Transverse colon (tissue), 4 donors: Measurements from ENCODE around the gene MRPL27. TPM values are rescaled to one million over a fixed set of nuclear protein-coding genes. Genes with fewer than 3 reads are reported as not detected.

Experiments used
- DNase-seq: peaks from one replicate; pipeline ENCODE4 v3.0.0-alpha.2; 2019
- H3K27ac ChIP-seq, 4 donors: fragments of 200-600 bp; sonication (generic); 2 replicates each; pipeline ENCODE4 v1.5.1; 2016 to 2018; ENCODE audit warnings: inconsistent platforms in 4 of 4
- H3K27me3 ChIP-seq: fragments of 200-600 bp; sonication (generic); 2 replicates; pipeline ENCODE4 v1.5.1; 2017; ENCODE audit warnings: inconsistent platforms
- H3K36me3 ChIP-seq, 4 donors: fragments of 200-600 bp; sonication (generic); 2 replicates each; pipeline ENCODE4 v1.5.1; 2017 to 2019; ENCODE audit warnings: inconsistent platforms in 4 of 4
- H3K4me1 ChIP-seq, 4 donors: fragments of 200-600 bp; sonication (generic); 2 replicates each; pipeline ENCODE4 v1.5.1; 2017 to 2020; ENCODE audit warnings: inconsistent platforms in 4 of 4
- H3K4me3 ChIP-seq, 4 donors: fragments of 200-600 bp; sonication (generic); 1 replicate in 1 of 4; 2 replicates in 3 of 4; pipeline versions ENCODE4 v1.5.1 to v1.6.1; 2017 to 2019; ENCODE audit warnings: inconsistent platforms in 4 of 4
- H3K9me3 ChIP-seq, 2 donors: fragments of 200-600 bp; sonication (generic); 2 replicates each; pipeline ENCODE4 v1.5.1; 2017 to 2019; ENCODE audit warnings: inconsistent platforms in 2 of 2
- EP300 ChIP-seq: sonication (generic); formaldehyde crosslinking; IDR thresholded peaks from one replicate; pipeline ENCODE4 v1.6.1; 2017; ENCODE audit warnings: antibody characterized with exemption, low read depth
- POLR2A ChIP-seq: fragments of 450-650 bp; IDR thresholded peaks from one replicate; pipeline ENCODE4 v1.6.1; 2016; ENCODE audit warnings: antibody characterized with exemption, mild to moderate bottlenecking, moderate library complexity
- POLR2AphosphoS5 ChIP-seq, 3 donors: sonication (generic); formaldehyde crosslinking; IDR thresholded peaks; one replicate each; pipeline ENCODE4 v1.6.1; 2016; ENCODE audit warnings: antibody characterized with exemption in 3 of 3
- WGBS, 2 donors: methylation state at CpG; one replicate each; pipeline ENCODE4 v1.1.5; 2018; ENCODE audit warnings: low coverage in 1 of 2; 5-methylcytosine and 5-hydroxymethylcytosine counted together
- in situ Hi-C, 4 donors: fragments of 200-750 bp; cut with MboI; loops; one replicate each; pipeline versions ENCODE4 v1.15.0 to v1.15.1; 2017; ENCODE audit warnings: low sequenced_read_pairs in 3 of 4, low pct_ligation_motif_present in 1 of 4, low pct_unique_long_range_greater_than_20kb in 1 of 4
- intact Hi-C: fragments of 100-400 bp; cut with DNase I; formaldehyde crosslinking; loops from one replicate; pipeline ENCODE4 v1.15.1; 2023; ENCODE audit warnings: low total_unique reads
- total RNA-seq, 4 donors: library from RNA; depleted of rRNA; stranded (reverse); fragments of >200 nt; gene quantifications; one replicate each; pipeline ENCODE4 v1.1.0, GENCODE V29; 2016
- TF ChIP-seq, protein P1 (sequence below), 5 experiments: fragments of 200-600 bp in 3 of 5; fragments of 450-650 bp in 2 of 5; sonication (generic) in 3 of 5; IDR thresholded peaks; 1 replicate in 2 of 5; 2 replicates in 3 of 5; pipeline ENCODE4 v1.5.1; 2016 to 2017; ENCODE audit warnings: antibody characterized with exemption in 5 of 5, inconsistent platforms in 3 of 5, mild to moderate bottlenecking in 2 of 5, moderate library complexity in 1 of 5

MRPL27 gene
- total RNA-seq, 4 donors from 2014 or later: 4.9 to 97.5 (median 46.9) TPM

DNA sequence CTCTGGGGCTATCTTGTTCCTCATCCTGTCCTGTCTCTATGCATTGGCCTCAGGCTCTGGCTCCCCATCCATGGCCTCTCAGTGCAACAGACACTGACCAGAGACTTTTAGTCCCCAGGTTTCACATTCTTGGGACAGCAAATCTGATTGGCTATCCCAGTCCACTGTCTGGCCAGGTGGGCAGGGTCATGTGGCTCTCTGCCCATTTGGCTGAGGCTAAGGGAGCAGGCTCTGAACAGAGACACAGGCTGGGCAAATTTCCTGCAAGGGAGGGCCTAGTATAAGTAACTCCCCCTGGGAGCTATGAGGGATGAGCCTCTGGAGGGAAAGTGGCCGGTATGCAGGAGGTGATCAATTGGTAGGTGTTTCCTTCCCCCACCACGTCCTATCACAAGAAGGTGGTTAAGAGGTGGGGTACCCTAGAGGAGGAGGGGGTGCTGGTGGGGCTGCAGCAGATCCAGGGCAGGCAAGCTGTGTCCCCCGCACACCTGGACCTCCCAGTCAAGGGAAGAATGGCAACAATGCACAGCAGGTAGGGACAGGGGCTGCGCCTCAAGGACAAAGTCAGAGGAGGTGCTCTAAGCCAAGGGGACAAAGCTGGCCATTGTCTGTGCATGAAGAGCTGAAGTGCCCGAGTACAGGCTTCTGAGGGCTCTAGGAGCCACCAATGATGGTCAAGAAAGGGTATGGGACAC is 13.8 kb downstream of the MRPL27 start:
- H3K36me3 ChIP-seq: peaks cover 0 to 23% (median 8%) of the 10 kb centered on the region in 4 donors
- H3K4me1 ChIP-seq: peaks cover 0 to 7% (median 6%) of the 10 kb centered on the region in 4 donors
- in situ Hi-C loops: no loop called here
- 83 to 84% methylated on average over 2 to 5 of the region's 5 CpGs for WGBS, 2 donors
- no peak for DNase-seq
- H3K9me3 ChIP-seq: no peaks in the 10 kb centered on the region
- TF ChIP-seq POLR2A: no peak
- no peak for TF ChIP-seq EP300
- TF ChIP-seq, protein P1, sequence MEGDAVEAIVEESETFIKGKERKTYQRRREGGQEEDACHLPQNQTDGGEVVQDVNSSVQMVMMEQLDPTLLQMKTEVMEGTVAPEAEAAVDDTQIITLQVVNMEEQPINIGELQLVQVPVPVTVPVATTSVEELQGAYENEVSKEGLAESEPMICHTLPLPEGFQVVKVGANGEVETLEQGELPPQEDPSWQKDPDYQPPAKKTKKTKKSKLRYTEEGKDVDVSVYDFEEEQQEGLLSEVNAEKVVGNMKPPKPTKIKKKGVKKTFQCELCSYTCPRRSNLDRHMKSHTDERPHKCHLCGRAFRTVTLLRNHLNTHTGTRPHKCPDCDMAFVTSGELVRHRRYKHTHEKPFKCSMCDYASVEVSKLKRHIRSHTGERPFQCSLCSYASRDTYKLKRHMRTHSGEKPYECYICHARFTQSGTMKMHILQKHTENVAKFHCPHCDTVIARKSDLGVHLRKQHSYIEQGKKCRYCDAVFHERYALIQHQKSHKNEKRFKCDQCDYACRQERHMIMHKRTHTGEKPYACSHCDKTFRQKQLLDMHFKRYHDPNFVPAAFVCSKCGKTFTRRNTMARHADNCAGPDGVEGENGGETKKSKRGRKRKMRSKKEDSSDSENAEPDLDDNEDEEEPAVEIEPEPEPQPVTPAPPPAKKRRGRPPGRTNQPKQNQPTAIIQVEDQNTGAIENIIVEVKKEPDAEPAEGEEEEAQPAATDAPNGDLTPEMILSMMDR (IDR thresholded peaks at IDR 0.05): no peak
- no peak for TF ChIP-seq POLR2AphosphoS5 (IDR thresholded peaks at IDR 0.05)
- H3K4me3 ChIP-seq: no peak overlapping the region
- intact Hi-C loops: no loop called here
- H3K27ac ChIP-seq: no peak overlapping the region
- H3K27me3 ChIP-seq: no peaks in the 10 kb centered on the region

DNA sequence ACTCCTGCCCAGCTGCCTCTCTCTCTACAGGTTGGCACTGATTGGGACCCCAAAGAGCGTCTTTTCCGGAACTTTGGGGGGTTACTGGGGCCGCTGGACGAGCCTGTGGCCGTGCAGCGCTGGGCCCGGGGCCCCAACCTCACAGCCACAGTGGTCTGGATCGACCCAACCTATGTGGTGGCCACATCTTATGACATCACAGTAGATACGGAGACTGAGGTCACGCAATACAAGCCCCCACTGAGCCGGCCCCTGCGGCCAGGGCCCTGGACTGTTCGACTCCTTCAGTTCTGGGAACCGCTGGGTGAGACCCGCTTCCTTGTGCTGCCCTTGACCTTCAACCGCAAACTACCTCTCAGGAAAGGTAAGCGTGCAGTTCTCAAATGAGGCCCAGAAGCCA is 14.8 kb downstream of the MRPL27 start:
- Histone ChIP-seq H3K27ac (no peak overlapping the region), H3K9me3 (no peaks in the 10 kb centered on the region), H3K4me3 (no peak overlapping the region), H3K4me1 (peaks cover 0 to 7% (median 6%) of the 10 kb centered on the region in 4 donors), H3K27me3 (no peaks in the 10 kb centered on the region), H3K36me3 (peaks cover 0 to 23% (median 11%) of the 10 kb centered on the region in 4 donors)
- 96% methylated on average over 17 of the region's 17 CpGs; no CpG with 5 or more reads in 1 of the 2 donors for WGBS, 2 donors
- intact Hi-C loops: no loop called here
- DNase-seq: no peak
- TF ChIP-seq, protein P1 (IDR thresholded peaks at IDR 0.05): no peak
- TF ChIP-seq POLR2A: no peak
- no peak for TF ChIP-seq POLR2AphosphoS5 (IDR thresholded peaks at IDR 0.05)
- TF ChIP-seq EP300: no peak
- in situ Hi-C loops: no loop called here

DNA sequence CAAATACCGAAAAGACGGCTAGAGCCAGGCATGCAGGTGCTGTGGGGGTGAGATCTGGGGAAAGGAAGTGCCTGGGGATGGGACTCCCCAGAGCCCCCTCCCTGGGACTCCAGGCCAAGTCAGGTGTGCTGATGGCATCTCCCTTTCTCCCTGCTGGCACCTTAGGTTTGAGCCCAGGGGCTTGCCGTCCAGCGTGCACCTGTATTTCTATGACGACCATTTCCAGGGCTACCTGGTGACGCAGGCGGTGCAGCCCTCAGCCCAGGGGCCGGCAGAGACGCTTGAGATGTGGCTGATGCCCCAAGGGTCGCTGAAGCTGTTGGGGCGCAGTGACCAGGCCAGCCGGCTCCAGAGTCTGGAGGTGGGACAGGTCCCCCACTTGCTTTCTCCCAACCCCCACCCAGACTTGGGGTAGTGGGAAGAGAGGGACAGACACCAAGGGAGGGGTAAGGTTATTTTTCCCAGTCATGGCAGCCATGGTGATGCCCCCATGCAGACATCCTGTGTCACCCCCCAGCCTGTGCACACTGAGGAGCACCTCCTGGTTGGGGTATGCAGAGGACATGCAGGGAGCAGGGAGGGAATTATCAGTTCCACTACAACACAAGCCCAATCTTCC is 16.0 kb downstream of the MRPL27 start:
- Histone ChIP-seq H3K27me3 (no peaks in the 10 kb centered on the region), H3K4me3 (no peak overlapping the region), H3K27ac (no peak overlapping the region), H3K9me3 (no peaks in the 10 kb centered on the region), H3K4me1 (peaks cover 0 to under 1% (median 0%) of the 10 kb centered on the region in 4 donors), H3K36me3 (peaks cover 0 to 23% (median 11%) of the 10 kb centered on the region in 4 donors)
- DNase-seq: no peak
- in situ Hi-C loops: no loop called here
- 91% methylated on average over 12 of the region's 12 CpGs; no CpG with 5 or more reads in 1 of the 2 donors for WGBS, 2 donors
- intact Hi-C loops: no loop called here
- TF ChIP-seq, protein P1 (IDR thresholded peaks at IDR 0.05): no peak
- no peak for TF ChIP-seq POLR2A
- TF ChIP-seq EP300: no peak
- no peak for TF ChIP-seq POLR2AphosphoS5 (IDR thresholded peaks at IDR 0.05)

DNA sequence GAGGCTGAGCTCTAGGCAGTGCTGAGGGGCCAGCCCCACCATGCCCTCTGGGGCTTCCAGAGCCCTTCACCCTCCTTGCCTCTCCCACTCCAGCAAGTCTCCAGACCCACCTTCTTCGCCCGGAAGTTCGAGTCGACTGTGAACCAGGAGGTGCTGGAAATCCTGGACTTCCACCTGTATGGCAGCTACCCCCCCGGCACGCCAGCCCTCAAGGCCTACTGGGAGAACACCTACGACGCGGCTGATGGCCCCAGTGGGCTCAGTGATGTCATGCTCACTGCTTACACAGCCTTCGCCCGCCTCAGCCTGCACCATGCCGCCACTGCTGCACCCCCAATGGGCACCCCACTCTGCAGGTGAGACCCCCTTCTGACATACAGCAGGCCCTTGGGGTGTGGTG is 16.6 kb downstream of the MRPL27 start:
- Histone ChIP-seq H3K9me3 (no peaks in the 10 kb centered on the region), H3K36me3 (peaks cover 0 to 23% (median 11%) of the 10 kb centered on the region in 4 donors), H3K27ac (no peak overlapping the region), H3K27me3 (no peaks in the 10 kb centered on the region), H3K4me3 (no peak overlapping the region), H3K4me1 (no peaks in the 10 kb centered on the region)
- TF ChIP-seq EP300 (no peak), POLR2AphosphoS5 (IDR thresholded peaks at IDR 0.05) (no peak), POLR2A (no peak)
- TF ChIP-seq, protein P1 (IDR thresholded peaks at IDR 0.05): no peak
- DNase-seq: no peak
- in situ Hi-C loops: no loop called here
- WGBS, 2 donors: 97% methylated on average over 12 of the region's 12 CpGs; no CpG with 5 or more reads in 1 of the 2 donors
- intact Hi-C loops: no loop called here
